Activated CD8-positive, alpha-beta memory T cell treated with anti-CD3 and anti-CD28 coated beads, Interleukin-2, amount 50 U/mL, for 4 hours (primary cell): ENCODE measurements around the gene TNIP1.
A peak's percentile ranks its signal among the peaks of the same experiment; 100 is the strongest.

ENCODE experiments used
- DNase-seq: peaks from one replicate; pipeline ENCODE4 v3.0.0-alpha.2; 2020

Gene TNIP1

GRCh38 chr5:151104795-151105194, 24.0 kb upstream of the TNIP1 start:
- no peak for DNase-seq

- no peak for DNase-seq
Measured at GRCh38 chr5:151101746-151102145, 20.9 kb upstream of the TNIP1 start.

- DNase-seq, result no peak
Measured at GRCh38 chr5:151101151-151101550, 20.3 kb upstream of the TNIP1 start.

- no peak for DNase-seq
Measured at GRCh38 chr5:151100681-151101080, 19.8 kb upstream of the TNIP1 start.

- no peak for DNase-seq
Measured at GRCh38 chr5:151098768-151099121, 17.9 kb upstream of the TNIP1 start.

- DNase-seq, result no peak
Measured at GRCh38 chr5:151097820-151098767, 17.3 kb upstream of the TNIP1 start.

- DNase-seq, result no peak
Measured at GRCh38 chr5:151097061-151097460, 16.2 kb upstream of the TNIP1 start.

GRCh38 chr5:151096001-151096373, 15.2 kb upstream of the TNIP1 start:
- DNase-seq, result no peak

GRCh38 chr5:151095341-151096000, 14.6 kb upstream of the TNIP1 start:
- DNase-seq, result no peak

- no peak for DNase-seq
Measured at GRCh38 chr5:151094852-151095245, 14.0 kb upstream of the TNIP1 start.

GRCh38 chr5:151094030-151094851, 13.4 kb upstream of the TNIP1 start:
- DNase-seq, result peak; percentile 52

GRCh38 chr5:151093476-151093889, 12.6 kb upstream of the TNIP1 start:
- no peak for DNase-seq

- no peak for DNase-seq
Measured at GRCh38 chr5:151092762-151093161, 11.9 kb upstream of the TNIP1 start.

GRCh38 chr5:151089726-151090125, 8.9 kb upstream of the TNIP1 start:
- no peak for DNase-seq

- no peak for DNase-seq
Measured at GRCh38 chr5:151088986-151089385, 8.2 kb upstream of the TNIP1 start.

GRCh38 chr5:151087486-151087885, 6.7 kb upstream of the TNIP1 start:
- no peak for DNase-seq

GRCh38 chr5:151086905-151087360, 6.1 kb upstream of the TNIP1 start:
- DNase-seq, result peak; percentile 61

- no peak for DNase-seq
Measured at GRCh38 chr5:151086192-151086869, 5.5 kb upstream of the TNIP1 start.

GRCh38 chr5:151085517-151086041, 4.7 kb upstream of the TNIP1 start:
- DNase-seq, result no peak

GRCh38 chr5:151084363-151084762, 3.5 kb upstream of the TNIP1 start:
- no peak for DNase-seq

GRCh38 chr5:151083081-151083676, 2.3 kb upstream of the TNIP1 start:
- DNase-seq, result peak; percentile 59

GRCh38 chr5:151082282-151082902, 1.6 kb upstream of the TNIP1 start:
- DNase-seq, result no peak
